GM12875 (cell line): ENCODE results near the gene KRT85.

Experiments used
- H3K4me3 ChIP-seq: one replicate; pipeline ENCODE4 v1.5.1; 2011; ENCODE audit warnings: low read depth, low read length, control low read depth
- CTCF ChIP-seq: IDR thresholded peaks from 2 replicates; pipeline ENCODE4 v1.5.1; 2011; ENCODE audit warnings: low read depth, mild to moderate bottlenecking, control low read depth, inconsistent platforms, low read length, moderate library complexity, borderline replicate concordance; ENCODE audit not compliant: insufficient read depth

The KRT85 gene

GRCh38 chr12:52383331-52383730 is 16.1 kb upstream of the KRT85 start:
- no peak for TF ChIP-seq CTCF
- H3K4me3 ChIP-seq, result no peak overlapping the region

GRCh38 chr12:52382854-52383253 is 15.6 kb upstream of the KRT85 start:
- no peak for TF ChIP-seq CTCF

DNA sequence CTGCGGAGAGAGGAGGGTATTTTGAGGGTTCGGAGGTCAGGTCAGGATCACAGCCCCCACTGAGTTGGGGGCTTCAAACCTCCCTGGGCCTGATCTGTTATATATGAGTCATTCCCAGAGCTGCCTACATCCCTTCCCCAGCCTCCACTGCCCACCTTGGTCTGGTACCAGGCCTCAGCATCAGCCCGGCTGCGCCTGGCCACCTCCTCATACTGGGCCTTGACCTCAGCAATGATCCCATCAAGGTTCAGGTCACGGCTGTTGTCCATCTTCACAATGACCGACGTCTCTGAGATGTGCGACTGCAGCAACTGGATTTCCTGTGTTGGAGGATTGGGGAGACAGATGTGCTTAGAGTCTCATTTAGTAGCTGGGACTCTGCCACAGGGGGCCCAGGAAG is 13.9 kb upstream of the KRT85 start:
- no peak overlapping the region for H3K4me3 ChIP-seq
- TF ChIP-seq CTCF, result no peak

More at GRCh38 chr12:52382854-52383253, 15.6 kb upstream of the KRT85 start:
- no peak overlapping the region for H3K4me3 ChIP-seq

DNA sequence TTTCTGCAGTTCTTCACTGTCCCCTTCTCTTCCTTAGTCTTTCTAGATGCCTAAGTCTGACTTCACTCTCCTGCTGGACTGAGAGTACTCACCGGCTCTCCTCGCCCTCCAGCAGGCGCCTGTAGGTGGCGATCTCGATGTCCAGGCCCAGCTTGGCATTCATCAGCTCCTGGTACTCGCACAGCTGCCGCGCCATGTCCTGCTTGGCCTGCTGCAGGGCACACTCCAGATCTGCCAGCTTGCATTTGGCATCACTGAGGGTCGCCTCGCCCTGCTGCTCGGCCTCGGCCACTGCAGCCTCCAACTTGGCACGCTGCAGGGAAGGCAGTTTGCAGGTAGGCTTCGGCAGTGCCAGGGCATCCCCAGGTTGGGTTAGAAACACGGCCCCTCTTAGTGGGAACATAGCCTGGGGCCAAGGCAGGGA is 13.0 kb upstream of the KRT85 start:
- peak; percentile 59 for TF ChIP-seq CTCF
- H3K4me3 ChIP-seq, result no peak overlapping the region

DNA sequence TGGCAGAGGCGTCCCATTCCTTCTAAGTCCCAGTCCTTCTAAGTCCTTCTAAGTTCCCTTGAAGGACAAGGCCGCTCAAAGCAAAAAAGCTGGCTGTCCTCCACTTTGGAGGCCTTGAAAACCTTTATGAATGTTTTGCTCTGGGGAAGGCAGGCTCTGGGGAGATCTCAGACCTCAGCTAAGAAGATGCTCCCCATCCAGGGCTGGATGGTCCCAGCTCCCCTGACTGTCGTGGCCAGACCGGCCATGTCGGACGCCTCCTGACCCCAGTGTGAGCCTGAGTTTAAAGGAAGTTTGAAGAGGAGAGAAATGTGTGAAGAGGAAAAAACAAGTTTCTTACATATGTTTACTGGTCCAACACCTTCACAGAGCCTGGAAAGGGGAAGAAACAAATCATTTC is 12.3 kb upstream of the KRT85 start:
- TF ChIP-seq CTCF, result no peak
- no peak overlapping the region for H3K4me3 ChIP-seq

DNA sequence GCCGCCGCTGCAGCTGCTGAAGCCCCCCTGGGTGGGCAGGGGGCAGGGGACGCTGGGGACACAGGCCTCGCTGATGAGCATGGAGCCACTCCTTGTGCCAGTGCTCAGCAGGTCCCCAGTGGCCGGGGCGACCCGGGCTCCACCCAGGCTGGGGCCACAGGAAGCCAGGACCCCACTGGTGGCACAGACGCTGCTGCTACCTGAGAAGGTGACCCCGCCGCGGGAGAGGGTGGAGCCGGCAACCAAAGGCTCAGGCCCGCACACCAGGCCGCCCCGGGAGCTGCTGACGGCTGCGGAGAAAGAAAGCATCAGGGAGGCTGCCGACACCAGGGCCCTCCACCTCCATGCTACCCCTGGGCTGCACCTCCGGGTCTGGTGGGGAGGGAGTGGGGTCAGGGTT is 10.8 kb upstream of the KRT85 start:
- no peak overlapping the region for H3K4me3 ChIP-seq
- TF ChIP-seq CTCF, result no peak

DNA sequence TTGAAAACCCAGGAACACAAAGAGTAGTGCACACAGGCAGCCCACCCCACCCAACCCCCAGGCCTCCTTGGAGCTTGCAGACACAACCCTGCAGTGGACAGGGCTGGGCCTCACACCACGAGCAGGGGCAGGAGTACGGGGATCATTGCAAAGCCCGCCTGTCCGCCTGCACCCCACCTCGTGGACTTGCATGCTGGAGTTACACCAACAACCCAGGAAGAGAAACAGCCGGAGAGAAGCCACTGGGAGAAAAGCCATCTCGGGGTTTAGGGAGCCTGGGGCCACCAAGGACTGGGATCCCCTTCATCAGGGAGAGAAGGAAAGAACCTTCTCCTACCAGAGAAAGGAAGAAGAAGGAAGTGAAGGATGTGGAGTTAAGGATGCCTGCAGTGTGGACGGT is 10.0 kb upstream of the KRT85 start:
- H3K4me3 ChIP-seq, result no peak overlapping the region
- no peak for TF ChIP-seq CTCF
